HL-60/S4 treated with retinoic acid at 250 ng/mL for 4 days and 3 days (cell line): ENCODE results near the gene BPIFB2.

Experiments
- in situ Hi-C: fragments of 300-500 bp; cut with MboI; formaldehyde crosslinking; loops from 2 replicates; pipeline ENCODE4 v1.7.0; 2022; ENCODE audit warnings: low sequenced_read_pairs

BPIFB2 gene

GRCh38 chr20:32984196-32984595 lies 23.3 kb upstream of the BPIFB2 start:
- in situ Hi-C loops = no loop called here

- in situ Hi-C loops = no loop called here
Measured at GRCh38 chr20:32984631-32985354, 22.7 kb upstream of the BPIFB2 start.

GRCh38 chr20:32985596-32985995 lies 21.9 kb upstream of the BPIFB2 start:
- in situ Hi-C loops = no loop called here

GRCh38 chr20:32986331-32986966 lies 21.1 kb upstream of the BPIFB2 start:
- in situ Hi-C loops = no loop called here

- in situ Hi-C loops = no loop called here
Measured at GRCh38 chr20:32987044-32987825, 20.3 kb upstream of the BPIFB2 start.

GRCh38 chr20:32988008-32988407 lies 19.5 kb upstream of the BPIFB2 start:
- in situ Hi-C loops = no loop called here

GRCh38 chr20:32989507-32990283 lies 17.8 kb upstream of the BPIFB2 start:
- in situ Hi-C loops = no loop called here

GRCh38 chr20:32990426-32990825 lies 17.1 kb upstream of the BPIFB2 start:
- in situ Hi-C loops = no loop called here

- in situ Hi-C loops = no loop called here
Measured at GRCh38 chr20:32991383-32991782, 16.1 kb upstream of the BPIFB2 start.

- in situ Hi-C loops = no loop called here
Measured at GRCh38 chr20:32991792-32992641, 15.5 kb upstream of the BPIFB2 start.

- in situ Hi-C loops = no loop called here
Measured at GRCh38 chr20:32993496-32994050, 13.9 kb upstream of the BPIFB2 start.

- in situ Hi-C loops = no loop called here
Measured at GRCh38 chr20:32995802-32996201, 11.7 kb upstream of the BPIFB2 start.

- in situ Hi-C loops = no loop called here
Measured at GRCh38 chr20:32997431-32997830, 10.1 kb upstream of the BPIFB2 start.

- in situ Hi-C loops = no loop called here
Measured at GRCh38 chr20:32999603-33000250, 7.8 kb upstream of the BPIFB2 start.

- in situ Hi-C loops = no loop called here
Measured at GRCh38 chr20:33000802-33001466, 6.6 kb upstream of the BPIFB2 start.

- in situ Hi-C loops = no loop called here
Measured at GRCh38 chr20:33002087-33002808, 5.3 kb upstream of the BPIFB2 start.

GRCh38 chr20:33004141-33004751 lies 3.3 kb upstream of the BPIFB2 start, which contains the start of gene SUN5:
SUN5 (minus strand) TSS chr20:33004433; CDS start chr20:33004340, 93 bp downstream.
- in situ Hi-C loops = no loop called here

- in situ Hi-C loops = no loop called here
Measured at GRCh38 chr20:33005132-33005566, 2.4 kb upstream of the BPIFB2 start.
